Activated CD8-positive, alpha-beta memory T cell treated with anti-CD3 and anti-CD28 coated beads for 48 hours (primary cell): ENCODE data around the gene GRB10.
"Not testable (repeated sequence)": the region's sequence is repeated elsewhere in the genome, so short reads cannot be mapped to it uniquely, and the experiment has no call there.

Experiments
- DNase-seq, 3 experiments: peaks; one replicate each; pipeline ENCODE4 v3.0.0-alpha.2; 2020; ENCODE audit warnings: low read depth in 2 of 3, low spot score in 2 of 3

Gene GRB10

DNA sequence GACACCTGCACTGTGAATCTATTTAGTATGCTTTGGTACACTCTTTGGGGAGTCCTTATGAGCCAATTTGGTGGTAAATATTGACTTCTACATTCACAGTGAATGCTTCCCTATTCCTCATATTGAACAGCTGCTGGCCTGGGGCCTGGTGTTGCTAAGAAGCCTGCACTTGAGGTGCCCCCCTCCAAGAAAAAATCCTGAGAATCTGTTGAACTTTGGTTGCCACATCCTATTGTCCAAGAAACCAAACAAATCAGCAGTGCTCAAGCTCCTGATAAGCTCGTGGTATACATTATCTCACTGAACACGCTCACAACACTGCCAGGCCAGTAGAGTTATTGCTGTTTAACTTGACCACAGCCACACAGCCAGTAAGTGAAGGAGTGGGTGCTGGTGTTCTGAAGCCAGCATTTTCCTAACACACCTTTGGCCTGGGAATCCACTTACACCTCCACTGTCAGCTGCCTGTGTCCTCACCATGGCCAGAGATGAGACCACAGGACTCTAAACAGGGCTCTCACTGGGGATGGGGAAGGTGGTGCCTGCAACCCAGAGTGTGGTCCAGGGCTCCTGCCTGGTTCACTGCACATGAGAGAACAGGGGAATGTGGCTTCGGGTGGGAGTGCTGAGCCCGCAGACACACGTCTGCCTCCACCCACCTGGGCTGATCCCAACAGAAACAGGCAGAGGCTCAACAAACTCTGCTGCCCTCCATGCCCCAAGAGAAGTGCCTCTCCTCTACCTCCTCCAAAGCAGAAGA is 224.2 kb downstream of the GRB10 start:
- no peak for DNase-seq

DNA sequence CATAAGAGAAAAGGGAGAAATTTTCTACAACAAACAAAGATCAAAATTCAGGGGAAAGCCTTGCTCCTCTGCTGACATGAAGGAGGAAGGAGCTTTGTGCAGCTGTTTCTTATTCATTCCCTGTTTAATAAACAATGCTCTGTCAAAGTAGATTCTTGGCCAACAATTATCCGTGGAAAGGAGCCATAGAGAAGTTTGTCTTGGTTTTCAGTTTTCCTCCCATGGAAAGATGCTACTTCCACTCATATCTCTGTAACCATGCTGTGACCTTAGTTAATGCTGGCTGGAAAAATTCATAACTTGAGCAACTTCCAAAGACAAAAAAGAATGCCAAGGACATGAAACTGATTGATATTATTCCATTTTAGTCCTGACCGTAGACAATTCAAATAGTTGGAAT is 225.6 kb downstream of the GRB10 start:
- no peak for DNase-seq

GRCh38 chr7:50556247-50556991 is 226.3 kb downstream of the GRB10 start:
- DNase-seq, result no peak

DNA sequence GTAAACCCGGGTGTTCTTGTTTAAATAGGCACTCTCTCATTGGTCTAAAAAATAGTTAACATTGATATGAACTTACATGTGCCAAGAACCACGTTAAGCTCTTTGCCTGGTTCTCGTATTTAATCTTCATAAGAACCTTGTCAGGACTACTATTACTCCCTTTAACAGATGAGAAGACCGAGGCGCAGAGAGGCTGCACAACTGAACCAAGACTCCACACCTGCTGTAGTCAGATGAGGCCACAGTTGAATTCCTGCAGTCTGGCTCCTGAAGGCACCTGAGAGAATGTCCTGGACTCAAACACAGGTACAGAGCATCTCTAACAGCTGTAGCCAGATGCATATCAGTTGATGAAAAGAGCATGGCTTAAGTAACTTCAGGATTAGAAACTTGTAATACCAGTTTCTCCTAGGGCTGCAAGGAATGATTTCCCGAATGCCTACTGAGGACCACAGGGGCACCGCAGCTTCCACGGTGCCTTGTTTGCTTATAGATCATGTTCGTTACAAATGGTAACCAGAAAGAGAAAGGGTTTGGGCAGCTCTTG is 227.0 kb downstream of the GRB10 start:
- no peak for DNase-seq

DNA sequence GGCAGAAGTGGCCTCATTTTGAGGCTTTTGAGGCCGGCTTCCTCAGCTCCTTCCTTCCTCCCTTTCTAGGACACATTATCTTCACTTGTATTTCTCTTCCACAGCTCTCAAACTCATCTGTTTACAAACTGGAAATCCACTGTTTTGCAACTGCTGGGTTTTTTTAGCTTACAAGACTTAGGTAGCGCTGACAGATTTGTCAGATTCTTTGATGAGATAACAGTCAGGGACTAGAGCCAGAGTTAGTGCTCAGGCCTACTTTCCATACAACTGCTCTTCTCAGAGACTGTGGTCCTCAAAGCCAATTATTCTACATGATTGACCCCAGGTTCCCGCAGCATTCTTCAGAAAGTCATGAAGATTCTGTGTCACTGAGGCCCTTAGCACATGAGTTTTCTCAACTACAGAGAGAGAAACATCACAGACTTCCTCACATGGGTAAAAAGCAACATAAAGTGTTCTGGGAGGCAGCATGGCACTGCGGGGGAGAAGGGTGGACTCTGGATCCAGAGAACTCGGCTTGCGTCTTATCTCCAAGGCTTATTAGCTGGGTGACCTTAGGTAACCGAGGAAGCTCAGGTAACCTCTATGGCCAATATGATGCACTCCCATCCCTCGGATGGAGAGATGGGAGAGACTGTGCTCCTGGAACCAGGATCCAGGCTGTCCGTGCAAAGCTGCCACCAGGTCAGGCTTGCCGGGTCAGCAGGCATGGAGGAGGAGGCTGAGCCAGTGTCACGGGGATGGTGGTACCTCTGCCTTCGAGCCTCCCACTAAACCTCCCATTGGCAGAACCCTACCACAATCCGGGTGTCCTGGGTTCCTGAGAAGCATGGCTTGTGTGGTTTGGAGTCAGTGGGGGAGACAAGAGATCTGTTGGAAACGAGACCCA is 228.0 kb downstream of the GRB10 start:
- DNase-seq, result no peak

GRCh38 chr7:50553973-50554372 is 228.7 kb downstream of the GRB10 start:
- DNase-seq, result no peak

DNA sequence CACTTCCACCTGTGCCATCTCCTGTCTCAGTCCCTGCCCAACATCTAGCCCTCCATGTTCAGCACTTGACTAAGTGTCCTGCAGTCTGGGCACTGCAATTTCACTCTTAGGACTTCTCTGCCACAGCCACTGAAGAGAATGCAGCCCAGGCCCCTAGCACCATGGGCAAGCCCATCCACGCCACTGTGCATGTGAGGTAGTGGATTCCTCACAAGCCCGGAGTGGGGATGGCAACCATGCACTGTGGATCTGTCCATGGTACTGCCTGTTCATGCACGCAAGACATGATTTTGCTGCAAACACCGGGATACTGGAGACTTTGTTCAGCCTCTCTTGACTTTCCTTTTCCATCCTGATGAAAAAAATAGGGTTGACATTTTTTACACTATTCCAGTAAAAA is 229.8 kb downstream of the GRB10 start:
- DNase-seq, result no peak

DNA sequence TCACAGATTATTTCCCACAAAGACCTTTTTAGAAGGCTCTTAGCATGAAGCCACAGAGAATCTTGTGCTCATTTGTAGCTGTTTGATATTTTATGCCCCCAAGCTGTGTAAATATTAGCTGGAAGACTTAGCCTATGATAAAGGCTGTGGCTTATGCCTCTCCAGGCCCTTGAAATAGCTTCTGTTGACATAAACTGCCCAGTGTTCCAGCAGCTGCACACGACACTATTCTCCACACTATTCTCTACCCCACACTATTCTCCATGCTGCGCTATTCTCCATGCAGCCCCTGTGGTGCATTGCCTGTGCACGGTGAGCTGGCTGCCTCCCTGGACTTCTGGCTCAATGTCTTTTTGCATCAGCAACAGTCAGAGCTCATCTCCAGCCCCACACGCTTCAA is 230.6 kb downstream of the GRB10 start:
- DNase-seq, result no peak

GRCh38 chr7:50545613-50546012 is 237.1 kb downstream of the GRB10 start:
- DNase-seq, result not testable (repeated sequence)

- DNase-seq, result no peak
Measured at GRCh38 chr7:50544992-50545391, 237.7 kb downstream of the GRB10 start.

- DNase-seq, result no peak
Measured at GRCh38 chr7:50543776-50544442, 238.8 kb downstream of the GRB10 start.

- no peak for DNase-seq
Measured at GRCh38 chr7:50542132-50542531, 240.6 kb downstream of the GRB10 start.

GRCh38 chr7:50540785-50541579 is 241.7 kb downstream of the GRB10 start:
- DNase-seq, result no peak
